ENCODE measurements around the gene MBLAC2. TPM values are rescaled to one million over a fixed set of nuclear protein-coding genes. Genes with fewer than 3 reads are reported as not detected.

The MBLAC2 gene
- total RNA-seq, result 3.7 and 4.9 TPM in 2 replicates
- 2.7 TPM for polyA plus RNA-seq (2012)

- peak; percentile 92 for DNase-seq (ENCODE audit: low read depth)
Observed at GRCh38 chr5:90474235-90475107, at the start of gene MBLAC2, which contains the start of gene POLR3G. MBLAC2 (minus strand) TSS chr5:90474771; CDS start chr5:90474292, 479 bp downstream. POLR3G (plus strand) TSS chr5:90474864; CDS start chr5:90485568, 10,704 bp downstream.

- no peak for DNase-seq (ENCODE audit: low read depth)
Observed at GRCh38 chr5:90519081-90519480, 44.5 kb upstream of the MBLAC2 start.

- no peak for DNase-seq (ENCODE audit: low read depth)
Observed at GRCh38 chr5:90518661-90519060, 44.1 kb upstream of the MBLAC2 start.

GRCh38 chr5:90514520-90514919 lies 39.9 kb upstream of the MBLAC2 start:
- DNase-seq (ENCODE audit: low read depth), result no peak

GRCh38 chr5:90510438-90510837 lies 35.9 kb upstream of the MBLAC2 start:
- DNase-seq (ENCODE audit: low read depth), result no peak

GRCh38 chr5:90506221-90506620 lies 31.6 kb upstream of the MBLAC2 start:
- no peak for DNase-seq (ENCODE audit: low read depth)

GRCh38 chr5:90504743-90505142 lies 30.2 kb upstream of the MBLAC2 start:
- no peak for DNase-seq (ENCODE audit: low read depth)

GRCh38 chr5:90503596-90503995 lies 29.0 kb upstream of the MBLAC2 start:
- DNase-seq (ENCODE audit: low read depth), result no peak

GRCh38 chr5:90495146-90495545 lies 20.6 kb upstream of the MBLAC2 start:
- DNase-seq (ENCODE audit: low read depth), result no peak

- no peak for DNase-seq (ENCODE audit: low read depth)
Observed at GRCh38 chr5:90494043-90494442, 19.5 kb upstream of the MBLAC2 start.

GRCh38 chr5:90488791-90489190 lies 14.2 kb upstream of the MBLAC2 start:
- no peak for DNase-seq (ENCODE audit: low read depth)

GRCh38 chr5:90484540-90484939 lies 10.0 kb upstream of the MBLAC2 start:
- DNase-seq (ENCODE audit: low read depth), result no peak

GRCh38 chr5:90483206-90483605 lies 8.6 kb upstream of the MBLAC2 start:
- no peak for DNase-seq (ENCODE audit: low read depth)

- DNase-seq (ENCODE audit: low read depth), result no peak
Observed at GRCh38 chr5:90480699-90481098, 6.1 kb upstream of the MBLAC2 start.

GRCh38 chr5:90479611-90480385 lies 5.2 kb upstream of the MBLAC2 start:
- DNase-seq (ENCODE audit: low read depth), result no peak

- no peak for DNase-seq (ENCODE audit: low read depth)
Observed at GRCh38 chr5:90477621-90478215, 3.1 kb upstream of the MBLAC2 start.

GRCh38 chr5:90477073-90477472 lies 2.5 kb upstream of the MBLAC2 start:
- DNase-seq (ENCODE audit: low read depth), result peak; percentile 38

GRCh38 chr5:90476391-90476790 lies 1.8 kb upstream of the MBLAC2 start:
- no peak for DNase-seq (ENCODE audit: low read depth)

- no peak for DNase-seq (ENCODE audit: low read depth)
Observed at GRCh38 chr5:90475436-90475980, 937 bp upstream of the MBLAC2 start.

GRCh38 chr5:90473396-90474234 lies 956 bp downstream of the MBLAC2 start:
- peak; percentile 20 for DNase-seq (ENCODE audit: low read depth)
